ENCODE data around the gene CDH12. TPM values are rescaled to one million over a fixed set of nuclear protein-coding genes. Genes with fewer than 3 reads are reported as not detected.
"Not testable (repeated sequence)": the region's sequence is repeated elsewhere in the genome, so short reads cannot be mapped to it uniquely, and the experiment has no call there.

Gene CDH12
- total RNA-seq, 1 experiment from 2014 or later, result 8.9 TPM

GRCh38 chr5:22295832-22296231, 557.3 kb downstream of the CDH12 start:
- DNase-seq (ENCODE audit: low read depth), result no peak

DNA sequence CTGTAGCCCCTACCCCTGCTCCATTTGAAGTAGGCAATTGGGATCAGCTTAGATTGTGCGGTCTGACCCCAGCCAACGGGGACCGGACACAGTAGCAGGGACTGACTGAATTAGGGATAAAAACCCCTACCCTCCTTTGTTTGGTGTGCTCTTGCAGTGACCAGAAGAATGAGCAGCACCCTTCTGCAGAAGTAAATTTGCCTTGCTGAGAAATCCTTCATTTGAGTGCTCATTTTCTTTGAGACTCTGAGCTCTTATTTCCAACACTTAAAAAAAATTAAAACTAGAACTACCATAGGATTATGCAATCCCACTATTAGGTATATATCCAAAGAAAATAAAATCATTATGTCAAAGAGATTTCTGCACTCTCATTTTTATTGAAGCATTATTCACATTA, 560.0 kb downstream of the CDH12 start:
- no peak for DNase-seq (ENCODE audit: low read depth)

GRCh38 chr5:22278164-22278563, 575.0 kb downstream of the CDH12 start:
- no peak for DNase-seq (ENCODE audit: low read depth)

- no peak for DNase-seq (ENCODE audit: low read depth)
These were observed 576.1 kb downstream of the CDH12 start for GRCh38 chr5:22277006-22277405.

GRCh38 chr5:22265855-22266254, 587.3 kb downstream of the CDH12 start:
- not testable (repeated sequence) for DNase-seq (ENCODE audit: low read depth)

DNA sequence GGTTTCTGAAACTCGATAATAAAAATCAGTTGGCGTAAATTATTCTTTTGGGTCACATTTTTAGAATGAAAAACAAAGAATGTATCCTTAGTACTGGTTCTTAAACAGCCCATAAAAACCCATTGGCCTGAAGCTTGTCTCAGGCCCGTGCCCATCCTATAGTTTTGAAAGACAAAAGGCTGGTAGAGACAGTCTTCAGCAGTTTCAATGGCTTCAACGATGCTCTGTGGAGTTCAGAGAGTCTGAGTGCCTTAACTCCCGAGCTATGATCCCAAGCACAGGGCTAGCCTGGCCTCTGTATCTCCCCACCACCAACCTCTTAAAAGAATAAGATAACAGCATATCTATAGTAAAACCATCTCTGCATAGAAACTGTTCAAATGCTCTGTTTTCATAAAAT, 595.0 kb downstream of the CDH12 start:
- no peak for DNase-seq (ENCODE audit: low read depth)

- no peak for DNase-seq (ENCODE audit: low read depth)
These were observed 602.6 kb downstream of the CDH12 start for GRCh38 chr5:22250528-22250927.

DNA sequence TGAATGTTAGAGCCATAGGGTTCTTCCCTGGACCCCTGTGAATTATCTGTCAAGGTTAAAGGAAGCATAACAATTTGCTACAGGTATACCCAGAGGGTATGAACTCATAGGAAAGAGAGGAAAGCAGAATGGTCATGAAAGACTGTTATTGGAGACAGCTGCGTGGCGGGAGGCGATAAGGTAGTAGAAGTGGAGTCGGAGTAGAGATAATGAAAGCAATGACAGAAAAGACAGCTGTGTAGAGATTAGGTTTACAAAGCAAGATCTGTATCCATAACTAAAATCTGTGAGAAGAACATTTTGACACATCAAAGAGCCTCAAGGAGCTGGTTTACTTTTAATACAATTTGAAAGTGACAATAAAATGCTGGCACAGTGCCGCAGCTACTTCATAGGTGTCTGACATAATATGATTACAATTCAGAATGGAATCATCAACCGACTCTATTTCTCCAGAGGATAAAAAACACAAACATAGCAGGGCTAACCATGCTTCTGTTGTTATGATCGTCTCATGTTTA, 603.9 kb downstream of the CDH12 start:
- DNase-seq (ENCODE audit: low read depth), result no peak

DNA sequence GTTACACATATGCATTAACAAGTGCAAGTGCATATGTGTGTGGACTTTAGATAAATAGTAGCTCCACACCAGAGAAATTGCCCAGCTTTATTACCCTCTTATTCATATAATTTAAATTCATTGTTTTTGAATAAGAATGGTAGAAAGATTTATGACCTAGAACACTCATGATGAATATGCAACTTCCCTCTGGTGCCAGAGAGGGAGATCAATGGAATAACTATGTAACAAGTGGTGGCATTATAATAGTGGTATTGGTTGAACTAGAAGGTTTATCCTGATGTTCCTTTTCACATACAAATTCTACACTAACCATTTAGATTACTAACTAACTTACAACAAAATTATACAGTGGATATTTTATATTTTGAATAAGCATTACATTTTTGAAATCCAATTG, 607.4 kb downstream of the CDH12 start:
- DNase-seq (ENCODE audit: low read depth), result no peak

- peak; percentile 28 for DNase-seq (ENCODE audit: low read depth)
These were observed 610.6 kb downstream of the CDH12 start for GRCh38 chr5:22242532-22242931.

DNA sequence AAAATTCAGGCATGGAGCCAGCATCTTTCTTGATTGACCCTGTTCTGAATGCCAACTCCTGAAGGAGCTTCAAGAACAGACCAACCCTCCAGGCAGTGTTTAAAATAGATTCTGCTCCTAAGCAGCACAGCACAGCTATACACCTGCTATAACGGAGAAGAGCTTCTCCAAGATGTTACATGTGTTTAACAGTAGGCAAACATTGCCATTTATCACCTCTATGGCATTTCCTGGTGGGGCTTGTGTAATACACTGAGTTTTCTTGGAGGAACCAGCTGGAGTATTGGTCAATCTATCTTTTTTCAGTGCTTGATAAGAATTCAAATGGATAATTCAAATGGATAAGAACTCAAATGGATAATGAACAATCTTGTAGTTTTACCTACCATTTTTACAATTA, 615.1 kb downstream of the CDH12 start:
- DNase-seq (ENCODE audit: low read depth), result no peak

- DNase-seq (ENCODE audit: low read depth), result no peak
These were observed 626.7 kb downstream of the CDH12 start for GRCh38 chr5:22226423-22226822.

- DNase-seq (ENCODE audit: low read depth), result no peak
These were observed 630.1 kb downstream of the CDH12 start for GRCh38 chr5:22223079-22223478.

GRCh38 chr5:22213703-22214495, 639.2 kb downstream of the CDH12 start:
- not testable (repeated sequence) for DNase-seq (ENCODE audit: low read depth)

DNA sequence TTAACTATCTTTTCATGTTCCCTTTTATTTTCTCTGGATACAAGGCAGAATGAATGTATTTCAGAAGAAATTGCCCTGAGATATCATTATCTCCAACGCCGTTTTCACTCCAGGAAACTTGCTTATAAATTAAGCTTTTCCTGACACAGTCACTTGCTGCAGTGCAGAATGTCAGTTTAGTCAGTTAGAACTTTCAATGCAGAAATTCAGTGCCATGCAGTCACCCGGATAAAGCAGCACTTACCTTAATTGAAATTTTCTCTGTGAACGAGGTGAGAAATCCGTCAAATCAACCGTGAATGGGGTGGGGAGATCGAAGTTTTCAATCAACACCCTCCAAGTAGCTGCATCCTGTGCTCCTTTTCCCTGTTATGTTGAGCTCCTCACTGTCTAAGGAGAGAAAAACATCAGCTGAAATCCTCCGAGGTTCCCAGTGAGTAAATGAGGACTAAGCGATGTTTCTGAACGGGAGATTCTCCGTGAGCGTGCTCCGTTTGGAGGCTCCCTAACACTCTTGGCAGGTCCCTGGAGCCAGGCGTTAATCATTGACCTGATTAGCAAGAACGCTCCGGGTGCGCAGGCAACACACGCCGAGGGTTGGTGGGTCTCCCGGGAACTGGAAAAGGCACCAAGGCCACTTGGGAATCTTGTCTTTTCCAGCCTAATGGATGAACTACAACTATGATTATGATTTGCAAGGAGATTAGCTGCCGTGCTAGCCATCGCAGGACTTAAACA, 640.7 kb downstream of the CDH12 start:
- not testable (repeated sequence) for DNase-seq (ENCODE audit: low read depth)

GRCh38 chr5:22208463-22208862, 644.7 kb downstream of the CDH12 start:
- DNase-seq (ENCODE audit: low read depth), result not testable (repeated sequence)

GRCh38 chr5:22188651-22189050, 664.5 kb downstream of the CDH12 start:
- DNase-seq (ENCODE audit: low read depth), result not testable (repeated sequence)

- DNase-seq (ENCODE audit: low read depth), result not testable (repeated sequence)
These were observed 665.4 kb downstream of the CDH12 start for GRCh38 chr5:22187632-22188228.

GRCh38 chr5:22169226-22169625, 683.9 kb downstream of the CDH12 start:
- not testable (repeated sequence) for DNase-seq (ENCODE audit: low read depth)

DNA sequence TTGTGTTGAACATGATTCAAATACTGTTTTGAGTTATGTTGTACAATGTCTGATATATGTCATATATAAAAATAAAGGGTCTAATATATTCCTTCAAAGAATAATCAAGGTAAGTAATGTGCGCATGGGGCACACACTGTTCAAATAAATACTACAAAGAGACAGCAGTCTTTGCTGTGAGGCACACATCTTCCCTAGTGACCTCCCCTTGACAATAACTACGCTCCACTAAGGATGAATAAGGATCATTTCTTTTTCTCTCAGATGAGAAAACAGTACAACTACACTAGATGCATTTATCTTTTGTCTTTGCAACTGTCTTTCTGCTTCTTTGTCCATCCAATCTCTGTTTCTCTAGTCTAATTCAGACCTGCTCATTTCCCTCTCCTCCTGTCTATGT, 684.4 kb downstream of the CDH12 start:
- DNase-seq (ENCODE audit: low read depth), result not testable (repeated sequence)

DNA sequence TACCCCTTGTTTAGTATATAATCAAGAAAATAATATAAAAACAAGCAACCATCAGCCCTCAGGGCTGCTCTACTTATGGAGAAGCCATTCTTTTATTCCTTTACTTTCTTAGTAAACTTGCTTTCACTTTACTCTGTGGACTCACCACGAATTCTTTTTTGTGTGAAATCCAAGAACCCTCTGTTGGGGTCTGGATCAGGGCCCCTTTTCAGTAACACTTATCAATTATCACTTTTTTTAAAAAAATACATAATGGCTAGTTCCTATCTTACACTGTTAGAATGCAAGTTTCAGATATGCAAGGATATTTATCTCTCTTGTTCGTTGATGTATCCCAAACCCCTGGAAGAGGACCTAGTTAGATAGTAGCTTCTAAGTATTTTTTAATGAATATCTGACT, 687.2 kb downstream of the CDH12 start:
- not testable (repeated sequence) for DNase-seq (ENCODE audit: low read depth)
